Measurements from ENCODE around the gene LMAN2L. TPM values are rescaled to one million over a fixed set of nuclear protein-coding genes. Genes with fewer than 3 reads are reported as not detected.

The LMAN2L gene
- total and polyA plus RNA-seq, 7 donors: 8.6 to 24.1 (median 12.7) TPM

- no peaks in the 10 kb centered on the region for H3K4me1 ChIP-seq
- H3K36me3 ChIP-seq (ENCODE audit: insufficient read depth in 1 of 2, low read depth in 1 of 2): no peaks in the 10 kb centered on the region
- no peaks in the 10 kb centered on the region for H3K9me3 ChIP-seq
- WGBS, 3 donors: 52 to 56% (median 55%) methylated on average over 6 of the region's 6 CpGs
- no peak for TF ChIP-seq CTCF (IDR thresholded peaks at IDR 0.05)
- DNase-seq (no peak), ATAC-seq (no peak)
- no peak overlapping the region for H3K4me3 ChIP-seq
- H3K27ac ChIP-seq: no peak overlapping the region
- H3K27me3 ChIP-seq (ENCODE audit: insufficient read depth in 3 of 3, low read length in 2 of 3): no peaks in the 10 kb centered on the region
- intact Hi-C loops (cut with DNase I): no loop called here
These were observed 7.3 kb upstream of the LMAN2L start for GRCh38 chr2:96747061-96747617.

- ATAC-seq: no peak
- Histone ChIP-seq H3K9me3 (no peaks in the 10 kb centered on the region), H3K4me3 (peak overlapping the region; percentile 77), H3K36me3 (ENCODE audit: insufficient read depth in 1 of 2, low read depth in 1 of 2) (peaks cover 4 to 38% of the 10 kb centered on the region in 2 donors), H3K27me3 (ENCODE audit: insufficient read depth in 3 of 3, low read length in 2 of 3) (no peaks in the 10 kb centered on the region), H3K27ac (peak overlapping the region; percentile 64), H3K4me1 (peaks cover 39% of the 10 kb centered on the region)
- DNase-seq: no peak
- no peak for TF ChIP-seq CTCF (IDR thresholded peaks at IDR 0.05)
- intact Hi-C loops (cut with DNase I): loop anchor here in 1 of 2 donors (5.0 kb wide), 2 partner anchors 63 to 72 kb away; no protein-coding TSS in a partner anchor
- 14 to 20% (median 15%) methylated on average over 4 of the region's 4 CpGs for WGBS, 3 donors
These were observed 710 bp downstream of the LMAN2L start for GRCh38 chr2:96739076-96739632.

- Histone ChIP-seq H3K27ac (no peak overlapping the region), H3K36me3 (ENCODE audit: insufficient read depth in 1 of 2, low read depth in 1 of 2) (peaks cover 13 to 51% of the 10 kb centered on the region in 2 donors), H3K27me3 (ENCODE audit: insufficient read depth in 3 of 3, low read length in 2 of 3) (no peaks in the 10 kb centered on the region), H3K4me3 (peak overlapping the region; percentile 77), H3K9me3 (no peaks in the 10 kb centered on the region), H3K4me1 (peaks cover 39% of the 10 kb centered on the region)
- no peak for TF ChIP-seq CTCF (IDR thresholded peaks at IDR 0.05)
- DNase-seq (no peak), ATAC-seq (no peak)
- intact Hi-C loops (cut with DNase I): loop anchor here in 1 of 2 donors (5.0 kb wide), 2 partner anchors 64 to 71 kb away; no protein-coding TSS in a partner anchor
- 70 to 77% (median 73%) methylated on average over 2 of the region's 2 CpGs for WGBS, 3 donors
These were observed 2.0 kb downstream of the LMAN2L start for GRCh38 chr2:96737831-96738230.

- WGBS, 3 donors: 67 to 81% (median 72%) methylated on average over 2 of the region's 2 CpGs
- Histone ChIP-seq H3K4me3 (peak overlapping the region; percentile 16), H3K4me1 (peaks cover 39% of the 10 kb centered on the region), H3K9me3 (no peaks in the 10 kb centered on the region), H3K27ac (no peak overlapping the region), H3K27me3 (ENCODE audit: insufficient read depth in 3 of 3, low read length in 2 of 3) (no peaks in the 10 kb centered on the region), H3K36me3 (ENCODE audit: insufficient read depth in 1 of 2, low read depth in 1 of 2) (peaks cover 14 to 57% of the 10 kb centered on the region in 2 donors)
- no peak for TF ChIP-seq CTCF (IDR thresholded peaks at IDR 0.05)
- intact Hi-C loops (cut with DNase I): loop anchor here in 1 of 2 donors (5.0 kb wide), 2 partner anchors 65 to 70 kb away; no protein-coding TSS in a partner anchor
- ATAC-seq (no peak), DNase-seq (no peak)
These were observed 2.6 kb downstream of the LMAN2L start for GRCh38 chr2:96737251-96737650.
